Measurements from ENCODE around the gene POU2AF2. TPM values are rescaled to one million over a fixed set of nuclear protein-coding genes. Genes with fewer than 3 reads are reported as not detected.
"Not testable (repeated sequence)": the region's sequence is repeated elsewhere in the genome, so short reads cannot be mapped to it uniquely, and the experiment has no call there.

Gene POU2AF2
- total RNA-seq, 4 donors from 2014 or later, result 0.78 to 4.2 (median 2.0) TPM

DNA sequence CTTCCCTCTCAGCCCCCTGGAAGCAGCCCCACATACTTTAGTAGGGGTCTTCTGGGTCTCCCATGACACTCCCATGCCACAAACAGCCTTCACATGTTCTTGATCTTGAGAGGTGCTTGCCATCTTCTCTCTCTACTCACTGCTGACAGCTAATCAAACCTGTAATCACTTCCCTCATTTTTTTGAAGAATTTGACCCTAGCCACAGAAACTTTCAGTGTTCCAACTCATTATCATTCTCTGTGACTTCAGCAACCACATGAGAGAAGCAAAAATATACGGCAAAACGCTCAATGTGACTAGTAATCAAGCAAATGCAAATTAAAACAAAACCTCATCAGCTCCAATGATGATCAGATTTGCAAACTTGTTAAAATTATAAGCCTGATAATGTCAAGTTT lies 38.3 kb upstream of the POU2AF2 start:
- Histone ChIP-seq H3K36me3 (no peaks in the 10 kb centered on the region), H3K27me3 (no peaks in the 10 kb centered on the region), H3K4me1 (no peaks in the 10 kb centered on the region), H3K27ac (no peak overlapping the region), H3K9me3 (no peaks in the 10 kb centered on the region), H3K4me3 (no peak overlapping the region)
- no peak for TF ChIP-seq POLR2A (IDR thresholded peaks at IDR 0.05)
- no peak for TF ChIP-seq CTCF (IDR thresholded peaks at IDR 0.05)
- TF ChIP-seq EP300 (IDR thresholded peaks at IDR 0.05), result no peak
- 96 to 97% methylated on average over 2 of the region's 2 CpGs for WGBS, 2 donors
- no peak for DNase-seq (ENCODE audit: low spot score in 2 of 2)

GRCh38 chr11:111209543-111210355 lies 35.8 kb upstream of the POU2AF2 start:
- Histone ChIP-seq H3K9me3 (peaks cover 0 to 5% (median 0%) of the 10 kb centered on the region in 4 donors), H3K27me3 (no peaks in the 10 kb centered on the region), H3K4me1 (no peaks in the 10 kb centered on the region), H3K27ac (no peak overlapping the region), H3K4me3 (no peak overlapping the region), H3K36me3 (no peaks in the 10 kb centered on the region)
- TF ChIP-seq CTCF (IDR thresholded peaks at IDR 0.05) (no peak), EP300 (IDR thresholded peaks at IDR 0.05) (no peak), POLR2A (IDR thresholded peaks at IDR 0.05) (no peak)
- DNase-seq (ENCODE audit: low spot score in 2 of 2), result no peak
- 66% methylated on average over 4 of the region's 4 CpGs for WGBS, 2 donors

DNA sequence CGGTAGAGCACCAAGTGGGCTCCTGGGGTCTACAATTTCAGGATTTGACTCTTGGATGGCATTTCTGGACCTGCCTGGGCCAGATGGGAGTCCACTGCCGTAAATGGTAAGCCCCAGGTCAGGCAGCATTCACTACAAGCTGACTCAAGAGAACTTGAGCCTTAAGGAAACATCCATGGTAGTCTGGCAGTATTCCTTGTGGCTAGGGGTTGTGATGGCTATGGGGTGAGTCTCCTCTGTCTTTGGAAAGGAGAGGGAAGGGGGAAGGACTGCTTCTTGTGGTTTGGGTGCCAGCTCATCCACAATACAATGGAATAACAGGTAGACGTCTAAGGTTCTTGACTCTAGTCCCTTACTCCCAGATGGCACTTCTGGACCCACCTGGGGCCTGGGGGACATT lies 32.3 kb upstream of the POU2AF2 start:
- H3K4me3 ChIP-seq, result no peak overlapping the region

GRCh38 chr11:111220721-111221120 lies 24.8 kb upstream of the POU2AF2 start:
- H3K27ac ChIP-seq, result no peak overlapping the region
- no peaks in the 10 kb centered on the region for H3K27me3 ChIP-seq
- no peak for DNase-seq (ENCODE audit: low spot score in 2 of 2)
- no peak overlapping the region for H3K4me3 ChIP-seq
- H3K4me1 ChIP-seq, result no peaks in the 10 kb centered on the region
- no peaks in the 10 kb centered on the region for H3K36me3 ChIP-seq
- TF ChIP-seq EP300 (IDR thresholded peaks at IDR 0.05), result no peak
- TF ChIP-seq CTCF (IDR thresholded peaks at IDR 0.05), result no peak
- TF ChIP-seq POLR2A (IDR thresholded peaks at IDR 0.05), result no peak
- peaks cover 0 to 14% (median 0%) of the 10 kb centered on the region in 4 donors for H3K9me3 ChIP-seq

More for the DNA sequence above, 32.3 kb upstream of the POU2AF2 start:
- no peaks in the 10 kb centered on the region for H3K27me3 ChIP-seq
- H3K27ac ChIP-seq, result no peak overlapping the region
- peaks cover 0 to 13% (median 0%) of the 10 kb centered on the region in 4 donors for H3K9me3 ChIP-seq
- DNase-seq (ENCODE audit: low spot score in 2 of 2), result no peak
- H3K36me3 ChIP-seq, result no peaks in the 10 kb centered on the region
- no peak for TF ChIP-seq CTCF (IDR thresholded peaks at IDR 0.05)
- no peak for TF ChIP-seq EP300 (IDR thresholded peaks at IDR 0.05)
- TF ChIP-seq POLR2A (IDR thresholded peaks at IDR 0.05), result no peak
- no peaks in the 10 kb centered on the region for H3K4me1 ChIP-seq
- WGBS, 2 donors, result 95 to 100% methylated on average over 3 of the region's 3 CpGs

GRCh38 chr11:111221208-111221607 lies 24.3 kb upstream of the POU2AF2 start:
- Histone ChIP-seq H3K4me3 (no peak overlapping the region), H3K27me3 (no peaks in the 10 kb centered on the region), H3K4me1 (no peaks in the 10 kb centered on the region), H3K36me3 (no peaks in the 10 kb centered on the region), H3K27ac (no peak overlapping the region), H3K9me3 (peaks cover 0 to 14% (median 0%) of the 10 kb centered on the region in 4 donors)
- WGBS, 2 donors, result 69 to 85% methylated on average over 4 of the region's 4 CpGs
- DNase-seq (ENCODE audit: low spot score in 2 of 2), result no peak
- TF ChIP-seq CTCF (IDR thresholded peaks at IDR 0.05), result no peak
- no peak for TF ChIP-seq EP300 (IDR thresholded peaks at IDR 0.05)
- TF ChIP-seq POLR2A (IDR thresholded peaks at IDR 0.05), result no peak

DNA sequence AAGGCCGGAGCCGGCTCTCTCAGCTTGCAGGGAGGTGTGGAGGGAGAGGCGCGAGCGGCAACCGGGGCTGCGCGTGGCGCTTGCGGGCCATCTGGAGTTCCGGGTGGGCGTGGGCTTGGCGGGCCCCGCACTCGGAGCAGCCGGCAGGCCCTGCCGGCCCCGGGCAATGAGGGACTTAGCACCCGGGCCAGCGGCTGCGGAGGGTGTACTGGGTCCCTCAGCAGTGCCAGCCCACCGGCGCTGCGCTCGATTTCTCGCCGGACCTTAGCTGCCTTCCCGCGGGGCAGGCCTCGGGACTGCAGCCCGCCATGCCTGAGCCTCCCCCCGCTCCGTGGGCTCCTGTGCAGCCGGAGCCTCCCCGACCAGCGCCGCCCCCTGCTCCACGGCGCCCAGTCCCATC lies 23.6 kb upstream of the POU2AF2 start:
- not testable (repeated sequence) for H3K36me3 ChIP-seq; H3K27me3 ChIP-seq; H3K4me3 ChIP-seq; H3K4me1 ChIP-seq; DNase-seq (ENCODE audit: low spot score in 2 of 2); H3K27ac ChIP-seq
- peaks cover 0 to 14% (median 0%) of the 10 kb centered on the region in 4 donors for H3K9me3 ChIP-seq
- 93% methylated on average over 29 of the region's 39 CpGs; no CpG with 5 or more reads in 1 of the 2 donors for WGBS, 2 donors

GRCh38 chr11:111222821-111223455 lies 22.6 kb upstream of the POU2AF2 start:
- H3K36me3 ChIP-seq; H3K4me3 ChIP-seq; H3K27me3 ChIP-seq; H3K9me3 ChIP-seq; DNase-seq (ENCODE audit: low spot score in 2 of 2); H3K4me1 ChIP-seq; H3K27ac ChIP-seq: not testable (repeated sequence)
- 81 to 86% methylated on average over 20 of the region's 20 CpGs for WGBS, 2 donors

Measured in tibial nerve (tissue), 4 donors.